ENCODE measurements around the gene AKAP8. TPM values are rescaled to one million over a fixed set of nuclear protein-coding genes. Genes with fewer than 3 reads are reported as not detected.

AKAP8 gene
- total RNA-seq, 1 experiment from 2014 or later, result 59.5 TPM

GRCh38 chr19:15354566-15355296 lies 24.9 kb downstream of the AKAP8 start:
- H3K36me3 Mint-ChIP-seq (ENCODE audit: insufficient read depth in 1 of 3, low read depth in 3 of 3), result peaks cover 43 to 64% (median 48%) of the 10 kb centered on the region in 3 experiments; a peak in 6 of 7 replicates
- H3K27me3 ChIP-seq (ENCODE audit: insufficient read depth, low read length), result no peaks in the 10 kb centered on the region
- no peak overlapping the region for H4K5ac ChIP-seq (ENCODE audit: insufficient read length, low read depth, low read length)
- no peak overlapping the region for H3K56ac ChIP-seq (ENCODE audit: insufficient read length, low read depth, low read length)
- H3K79me1 ChIP-seq (ENCODE audit: insufficient read depth, low read depth, low read length, poor library complexity, severe bottlenecking), result no peaks in the 10 kb centered on the region
- no peaks in the 10 kb centered on the region for H3K23me2 ChIP-seq (ENCODE audit: insufficient read length, low read depth, low read length, poor library complexity, severe bottlenecking)
- no peak overlapping the region for H3K18ac ChIP-seq (ENCODE audit: insufficient read length, low read depth, low read length)
- H3K9me3 ChIP-seq (ENCODE audit: control insufficient read depth, low read depth, low read length), result no peaks in the 10 kb centered on the region
- H2BK5ac ChIP-seq (ENCODE audit: insufficient read length, low read length), result no peak overlapping the region
- no peaks in the 10 kb centered on the region for H3K4me1 ChIP-seq (ENCODE audit: insufficient read depth, low read length)
- no peak for TF ChIP-seq CTCF (conservative IDR thresholded peaks at IDR 0.05)
- no peak overlapping the region for H2BK12ac ChIP-seq (ENCODE audit: insufficient read length, low read depth, low read length)
- H2BK20ac ChIP-seq (ENCODE audit: low read depth, low read length, poor library complexity, severe bottlenecking), result no peak overlapping the region
- H3K23ac ChIP-seq (ENCODE audit: insufficient read length, low read depth, low read length), result no peak overlapping the region
- H3K27me3 Mint-ChIP-seq (ENCODE audit: low read depth), result no peaks in the 10 kb centered on the region
- no peak overlapping the region for H3K4me2 ChIP-seq (ENCODE audit: insufficient read depth, insufficient read length, low read length)
- H4K8ac ChIP-seq (replicated peaks; ENCODE audit: insufficient read length, low read depth, low read length), result no peak overlapping the region
- WGBS (ENCODE audit: extremely low coverage, insufficient read length, low lambda C conversion rate), result no CpG with 5 or more reads among the region's 27 CpGs
- H3T11ph ChIP-seq (ENCODE audit: low read length), result no peak overlapping the region
- H3K4me3 Mint-ChIP-seq, result no peak overlapping the region
- no peak overlapping the region for H3K27ac ChIP-seq (ENCODE audit: insufficient read length, low read depth, low read length)
- no peak overlapping the region for H3K9ac ChIP-seq (ENCODE audit: extremely low read depth, insufficient read length, low read length)
- H4K91ac ChIP-seq (ENCODE audit: insufficient read length, low read depth, low read length), result no peak overlapping the region
- H2AFZ ChIP-seq (ENCODE audit: low read length), result no peak overlapping the region
- H3K9me3 Mint-ChIP-seq, result no peaks in the 10 kb centered on the region; a peak in 1 of 5 replicates
- no peak overlapping the region for H3K14ac ChIP-seq (ENCODE audit: insufficient read depth, low read length)
- H2BK120ac ChIP-seq (ENCODE audit: low read depth, low read length, poor library complexity, severe bottlenecking), result no peak overlapping the region
- no peaks in the 10 kb centered on the region for H4K20me1 ChIP-seq (ENCODE audit: control insufficient read depth, insufficient read depth, insufficient read length)
- H3K27ac Mint-ChIP-seq, result peak overlapping the region in 1 of 3 experiments; percentile 55; a peak in 1 of 7 replicates
- no peak for DNase-seq
- no peak overlapping the region for H2AK5ac ChIP-seq (ENCODE audit: insufficient read length, low read length)
- no peak overlapping the region for H3K4ac ChIP-seq (ENCODE audit: low read depth, low read length)
- H3K79me2 ChIP-seq (ENCODE audit: insufficient read depth, low read length), result no peaks in the 10 kb centered on the region
- H3K4me1 Mint-ChIP-seq, result no peaks in the 10 kb centered on the region
- H2BK15ac ChIP-seq (ENCODE audit: low read depth, low read length), result no peak overlapping the region
